Duodenal mucosa (tissue), 2 donors: Measurements from ENCODE around the gene ZNF296.
A peak's percentile ranks its signal among the peaks of the same experiment; 100 is the strongest.

Experiments
- H3K27ac ChIP-seq: one replicate; pipeline ENCODE4 v1.7.0; 2013; ENCODE audit warnings: low read depth, low read length
- H3K27me3 ChIP-seq, 2 donors: one replicate each; pipeline ENCODE4 v1.7.0; 2013; ENCODE audit warnings: low read length in 2 of 2, control low read depth in 1 of 2; ENCODE audit not compliant: insufficient read depth in 2 of 2, control insufficient read depth in 1 of 2
- H3K36me3 ChIP-seq, 2 donors: one replicate each; pipeline ENCODE4 v1.7.0; 2013; ENCODE audit warnings: low read length in 2 of 2, control low read depth in 1 of 2; ENCODE audit not compliant: insufficient read depth in 2 of 2, control insufficient read depth in 1 of 2
- H3K4me1 ChIP-seq, 2 donors: one replicate each; pipeline ENCODE4 v1.7.0; 2013; ENCODE audit warnings: low read length in 2 of 2, control low read depth in 1 of 2; ENCODE audit not compliant: insufficient read depth in 2 of 2, control insufficient read depth in 1 of 2
- H3K4me3 ChIP-seq, 2 donors: one replicate each; pipeline ENCODE4 v1.7.0; 2013; ENCODE audit warnings: low read length in 2 of 2, low read depth in 1 of 2
- H3K9ac ChIP-seq, 2 donors: one replicate each; pipeline ENCODE4 v1.7.0; 2013; ENCODE audit warnings: low read length in 2 of 2, low read depth in 1 of 2
- H3K9me3 ChIP-seq, 2 donors: one replicate each; pipeline ENCODE4 v1.7.0; 2013; ENCODE audit warnings: low read length in 2 of 2, control low read depth in 1 of 2; ENCODE audit not compliant: control insufficient read depth in 1 of 2

Gene ZNF296

GRCh38 chr19:45097450-45097775, 21.1 kb upstream of the ZNF296 start:
- no peak overlapping the region for H3K27ac ChIP-seq
- peaks cover 0 to 4% of the 10 kb centered on the region in 2 donors for H3K36me3 ChIP-seq
- no peaks in the 10 kb centered on the region for H3K27me3 ChIP-seq
- no peak overlapping the region for H3K9ac ChIP-seq
- H3K4me3 ChIP-seq: no peak overlapping the region
- H3K4me1 ChIP-seq: peaks cover 73 to 87% of the 10 kb centered on the region in 2 donors
- H3K9me3 ChIP-seq: no peaks in the 10 kb centered on the region

DNA sequence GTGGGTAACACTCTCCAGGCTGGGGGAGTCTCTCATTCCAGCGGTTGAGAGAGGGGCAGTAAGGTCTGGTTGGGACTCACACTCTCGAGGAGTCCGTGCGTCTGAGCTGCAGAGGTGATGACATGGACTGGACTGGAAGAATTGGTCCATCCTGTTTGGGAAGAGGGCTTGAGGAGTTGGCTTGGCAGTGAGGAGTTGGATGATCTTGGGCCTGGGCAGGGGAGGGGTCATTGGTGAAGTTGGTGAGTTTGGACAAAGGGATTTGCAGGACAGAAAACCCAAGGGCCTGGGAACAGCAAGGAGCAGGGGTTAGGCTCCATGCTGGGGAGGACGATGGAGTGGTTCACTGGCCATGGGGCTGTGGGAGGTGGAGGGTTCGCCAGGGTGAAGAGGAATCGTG, 20.4 kb upstream of the ZNF296 start:
- H3K9ac ChIP-seq: no peak overlapping the region
- H3K4me1 ChIP-seq: peaks cover 66 to 84% of the 10 kb centered on the region in 2 donors

GRCh38 chr19:45095496-45096413, 19.5 kb upstream of the ZNF296 start:
- no peaks in the 10 kb centered on the region for H3K9me3 ChIP-seq

More for the DNA sequence above, 20.4 kb upstream of the ZNF296 start:
- H3K27ac ChIP-seq: no peak overlapping the region
- peaks cover 0 to 4% of the 10 kb centered on the region in 2 donors for H3K36me3 ChIP-seq
- no peaks in the 10 kb centered on the region for H3K27me3 ChIP-seq
- H3K9me3 ChIP-seq: no peaks in the 10 kb centered on the region
- no peak overlapping the region for H3K4me3 ChIP-seq

DNA sequence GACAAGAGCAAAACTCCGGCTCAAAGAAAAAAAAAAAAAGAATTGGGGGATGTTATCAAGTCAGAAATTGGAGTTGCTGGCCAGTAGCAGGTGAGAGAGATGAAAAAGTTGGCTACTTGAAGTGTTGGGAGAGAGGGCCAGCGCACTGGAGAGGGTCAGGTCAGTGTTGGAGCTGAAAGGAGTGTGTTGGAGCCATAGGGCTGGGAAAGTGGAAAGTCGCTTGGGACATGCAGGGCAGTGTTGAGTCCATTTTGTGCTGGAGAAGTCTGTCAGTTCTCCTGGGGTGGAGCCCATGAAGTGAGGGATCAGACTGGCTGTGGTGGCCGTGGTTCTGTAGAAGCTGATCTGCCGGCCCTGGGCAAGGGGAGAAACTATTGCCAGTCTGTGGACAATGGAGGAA, 18.4 kb upstream of the ZNF296 start:
- H3K27ac ChIP-seq: no peak overlapping the region
- H3K9me3 ChIP-seq: no peaks in the 10 kb centered on the region
- no peaks in the 10 kb centered on the region for H3K27me3 ChIP-seq
- no peak overlapping the region for H3K9ac ChIP-seq
- H3K36me3 ChIP-seq: peaks cover 0 to 4% of the 10 kb centered on the region in 2 donors
- H3K4me1 ChIP-seq: peaks cover 62 to 81% of the 10 kb centered on the region in 2 donors
- peak overlapping the region; percentile 94 to 98 for H3K4me3 ChIP-seq

More at GRCh38 chr19:45095496-45096413, 19.5 kb upstream of the ZNF296 start:
- H3K4me1 ChIP-seq: peaks cover 61 to 81% of the 10 kb centered on the region in 2 donors
- no peak overlapping the region for H3K9ac ChIP-seq
- H3K4me3 ChIP-seq: no peak overlapping the region
- H3K27me3 ChIP-seq: no peaks in the 10 kb centered on the region
- H3K27ac ChIP-seq: no peak overlapping the region
- peaks cover 0 to 4% of the 10 kb centered on the region in 2 donors for H3K36me3 ChIP-seq

- Histone ChIP-seq H3K9ac (peak overlapping the region; percentile 85), H3K4me3 (peak overlapping the region; percentile 94 to 98), H3K27ac (no peak overlapping the region), H3K36me3 (peaks cover 0 to 4% of the 10 kb centered on the region in 2 donors), H3K27me3 (no peaks in the 10 kb centered on the region), H3K4me1 (peaks cover 58 to 81% of the 10 kb centered on the region in 2 donors), H3K9me3 (no peaks in the 10 kb centered on the region)
These were observed 17.9 kb upstream of the ZNF296 start for GRCh38 chr19:45094137-45094536.

DNA sequence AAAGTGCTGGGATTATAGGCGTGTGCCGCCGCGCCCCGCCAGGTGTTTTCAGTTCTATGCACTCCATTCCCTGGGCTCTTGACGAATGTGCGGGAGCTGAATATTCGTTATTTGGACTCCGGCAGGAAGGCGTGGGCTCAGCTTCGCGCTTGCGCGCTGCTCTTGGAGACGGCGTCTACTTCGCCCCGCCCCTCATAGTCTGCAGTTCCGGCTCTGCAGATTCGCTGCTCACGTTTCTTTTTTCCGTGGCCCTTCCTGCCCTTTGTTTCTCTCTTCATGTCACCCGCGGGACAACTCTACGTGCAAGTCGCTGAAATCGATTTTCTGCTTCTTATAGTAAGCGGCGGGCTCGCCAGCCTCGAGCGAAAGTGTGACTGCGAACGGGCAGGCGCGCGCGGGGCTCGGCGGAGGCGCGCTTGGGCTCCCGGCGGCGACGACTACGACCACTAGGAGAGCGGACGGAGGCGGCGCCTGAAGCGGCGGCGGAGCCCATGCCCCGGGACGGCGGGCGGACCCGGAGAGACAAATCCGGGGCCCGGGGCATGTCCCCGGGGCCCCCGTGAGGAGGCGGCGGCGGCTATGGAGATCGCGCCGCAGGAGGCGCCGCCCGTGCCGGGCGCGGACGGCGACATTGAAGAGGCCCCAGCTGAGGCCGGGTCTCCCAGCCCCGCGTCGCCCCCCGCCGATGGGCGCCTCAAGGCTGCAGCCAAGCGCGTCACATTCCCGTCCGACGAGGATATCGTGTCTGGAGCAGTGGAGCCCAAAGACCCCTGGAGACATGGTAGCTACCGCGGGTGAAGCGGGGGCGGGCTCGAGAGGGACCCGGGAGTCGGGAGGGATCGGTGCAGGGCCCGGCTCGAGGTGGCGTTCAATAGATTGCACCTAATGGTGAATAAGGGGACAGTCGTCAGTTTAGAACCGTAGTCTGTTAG, 16.7 kb upstream of the ZNF296 start, which contains the start of gene PPP1R37:
Gene PPP1R37 (plus strand): TSS at position 433 of the 932 bp plus-strand sequence. CDS start 147 bp downstream, at position 580.
- peak within 1 kb of the TSS; percentile 94 to 98 for H3K4me3 ChIP-seq
- H3K9ac ChIP-seq: peak within 1 kb of the TSS; percentile 85
- peak within 1 kb of the TSS; percentile 95 for H3K27ac ChIP-seq
- H3K27me3 ChIP-seq: no peaks in the 10 kb centered on the region
- H3K36me3 ChIP-seq: peaks cover 0 to 4% of the 10 kb centered on the region in 2 donors
- H3K9me3 ChIP-seq: no peaks in the 10 kb centered on the region
- peaks cover 46 to 71% of the 10 kb centered on the region in 2 donors for H3K4me1 ChIP-seq

DNA sequence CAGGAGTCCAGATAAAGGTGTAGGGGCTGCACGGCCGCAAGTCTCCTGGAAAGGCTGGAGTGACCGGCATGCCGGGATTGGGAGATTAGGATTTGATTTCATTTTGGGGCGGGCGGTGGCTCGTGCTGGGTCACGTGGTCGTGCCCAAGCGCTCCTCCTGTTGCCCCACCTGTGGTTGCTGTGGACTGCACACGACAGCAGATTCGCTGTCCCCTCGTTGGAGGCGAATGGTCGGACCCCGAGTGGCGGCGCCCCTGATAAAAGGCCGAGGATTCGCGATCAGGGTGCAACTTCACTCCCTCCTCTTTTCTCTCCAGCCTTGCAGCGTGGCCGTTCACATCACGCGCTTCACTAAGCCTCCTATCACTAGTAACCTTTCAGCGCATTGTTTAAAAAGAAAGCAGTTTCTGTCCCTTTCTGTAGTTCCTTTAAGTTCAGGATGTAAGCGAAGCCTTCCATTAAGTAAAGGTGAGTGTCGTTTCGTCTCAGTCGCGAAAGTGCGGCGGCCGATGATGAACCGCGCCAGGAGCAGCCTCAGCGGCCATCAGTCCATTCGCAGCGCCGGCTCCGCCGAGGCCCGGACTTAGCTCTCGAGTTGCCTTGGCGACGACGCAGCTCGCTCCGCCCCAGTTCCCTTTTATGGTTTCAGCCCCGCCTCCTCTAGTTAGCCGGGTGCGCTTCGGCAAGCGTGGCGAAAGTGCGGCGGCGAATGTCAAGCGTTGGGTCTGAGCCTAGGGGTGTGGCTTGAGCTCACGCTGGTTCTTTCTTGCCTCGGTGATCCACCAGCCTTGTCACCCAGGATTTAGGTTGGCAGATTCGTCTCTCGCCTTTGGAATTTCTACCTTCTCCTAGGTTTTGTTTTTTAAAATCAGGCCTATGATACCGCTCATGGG, 15.0 kb upstream of the ZNF296 start:
- peak overlapping the region; percentile 95 for H3K27ac ChIP-seq
- peak overlapping the region; percentile 94 to 98 for H3K4me3 ChIP-seq
- peaks cover 38 to 55% of the 10 kb centered on the region in 2 donors for H3K4me1 ChIP-seq
- H3K36me3 ChIP-seq: peaks cover 0 to 1% of the 10 kb centered on the region in 2 donors
- peak overlapping the region; percentile 64 to 85 for H3K9ac ChIP-seq
- H3K9me3 ChIP-seq: no peaks in the 10 kb centered on the region
- no peaks in the 10 kb centered on the region for H3K27me3 ChIP-seq

DNA sequence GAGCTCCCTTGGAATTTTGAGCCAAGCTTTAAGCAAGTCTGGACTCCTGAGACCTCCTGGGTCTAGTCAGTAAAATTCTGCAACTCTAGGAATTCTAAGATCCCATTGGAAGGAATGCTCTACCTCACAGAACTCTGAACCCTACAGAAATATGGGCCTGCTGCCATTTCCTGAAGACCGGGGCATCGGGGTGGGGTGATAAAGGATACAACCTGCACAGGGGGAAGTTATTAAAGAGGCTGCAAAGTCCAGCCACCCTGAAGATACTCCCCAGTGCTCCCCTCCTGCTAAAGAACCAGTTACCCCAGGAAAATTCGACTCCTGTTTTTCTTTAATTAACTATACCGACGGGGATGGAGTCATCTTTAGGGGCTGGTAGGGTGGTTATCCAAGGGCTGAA, 14.3 kb upstream of the ZNF296 start:
- peaks cover 0 to 3% of the 10 kb centered on the region in 2 donors for H3K36me3 ChIP-seq
- peaks cover 31 to 49% of the 10 kb centered on the region in 2 donors for H3K4me1 ChIP-seq
- no peaks in the 10 kb centered on the region for H3K27me3 ChIP-seq
- H3K9ac ChIP-seq: peak overlapping the region; percentile 30 to 63
- H3K4me3 ChIP-seq: peak overlapping the region; percentile 94 to 98
- no peaks in the 10 kb centered on the region for H3K9me3 ChIP-seq
- peak overlapping the region; percentile 36 for H3K27ac ChIP-seq

DNA sequence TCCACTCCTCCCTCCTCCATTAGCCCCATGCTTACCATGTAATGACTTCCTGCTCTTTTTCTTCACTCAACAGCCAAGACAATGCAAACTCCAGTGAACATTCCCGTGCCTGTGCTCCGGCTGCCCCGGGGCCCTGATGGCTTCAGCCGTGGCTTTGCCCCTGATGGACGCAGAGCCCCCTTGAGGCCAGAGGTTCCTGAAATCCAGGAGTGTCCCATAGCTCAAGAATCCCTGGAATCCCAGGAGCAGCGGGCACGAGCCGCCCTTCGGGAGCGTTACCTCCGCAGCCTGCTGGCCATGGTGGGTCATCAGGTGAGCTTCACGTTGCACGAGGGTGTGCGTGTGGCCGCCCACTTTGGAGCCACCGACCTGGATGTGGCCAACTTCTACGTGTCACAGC, 13.8 kb upstream of the ZNF296 start:
- Histone ChIP-seq H3K9ac (no peak overlapping the region), H3K27ac (no peak overlapping the region)

More for the DNA sequence above, 13.8 kb upstream of the ZNF296 start:
- Histone ChIP-seq H3K27me3 (no peaks in the 10 kb centered on the region), H3K4me3 (peak overlapping the region; percentile 43 to 98), H3K9me3 (no peaks in the 10 kb centered on the region), H3K4me1 (peaks cover 31 to 43% of the 10 kb centered on the region in 2 donors), H3K36me3 (peaks cover 3% of the 10 kb centered on the region in 2 donors)
